ENCODE results near the gene FGFBP3. TPM values are rescaled to one million over a fixed set of nuclear protein-coding genes. Genes with fewer than 3 reads are reported as not detected.

The FGFBP3 gene
- total RNA-seq, 6 donors from 2014 or later = 1.0 to 1.6 (median 1.3) TPM

- Histone ChIP-seq H3K4me3 (no peak overlapping the region), H3K4me1 (no peaks in the 10 kb centered on the region), H3K36me3 (peaks cover 5 to 51% (median 10%) of the 10 kb centered on the region in 4 donors), H3K9me3 (no peaks in the 10 kb centered on the region), H3K27me3 (no peaks in the 10 kb centered on the region), H3K27ac (no peak overlapping the region)
- ATAC-seq (ENCODE audit: low FRiP score in 2 of 2) = no peak
- 80 to 85% methylated on average over 5 of the region's 5 CpGs for WGBS, 2 donors
- TF ChIP-seq CTCF (IDR thresholded peaks at IDR 0.05) = no peak
- TF ChIP-seq POLR2AphosphoS5 (IDR thresholded peaks at IDR 0.05) = no peak
- no peak for TF ChIP-seq EP300 (IDR thresholded peaks at IDR 0.05)
- DNase-seq = no peak
Observed at GRCh38 chr10:91944880-91945630, 35.8 kb upstream of the FGFBP3 start.

- Histone ChIP-seq H3K4me1 (no peaks in the 10 kb centered on the region), H3K9me3 (no peaks in the 10 kb centered on the region), H3K36me3 (peaks cover 7 to 60% (median 18%) of the 10 kb centered on the region in 4 donors), H3K27me3 (no peaks in the 10 kb centered on the region), H3K27ac (no peak overlapping the region), H3K4me3 (no peak overlapping the region)
- ATAC-seq (ENCODE audit: low FRiP score in 2 of 2) = no peak
- WGBS, 2 donors = 71 to 93% methylated on average over 1 of the region's 1 CpG
- TF ChIP-seq POLR2AphosphoS5 (IDR thresholded peaks at IDR 0.05) (no peak), POLR2A (IDR thresholded peaks at IDR 0.05) (no peak), CTCF (IDR thresholded peaks at IDR 0.05) (no peak), EP300 (IDR thresholded peaks at IDR 0.05) (no peak)
- no peak for DNase-seq
Observed at GRCh38 chr10:91941426-91941825, 32.1 kb upstream of the FGFBP3 start.

GRCh38 chr10:91939653-91940052 lies 30.4 kb upstream of the FGFBP3 start:
- Histone ChIP-seq H3K4me1 (no peaks in the 10 kb centered on the region), H3K27ac (no peak overlapping the region), H3K27me3 (no peaks in the 10 kb centered on the region), H3K36me3 (peaks cover 9 to 58% (median 23%) of the 10 kb centered on the region in 4 donors), H3K4me3 (no peak overlapping the region), H3K9me3 (no peaks in the 10 kb centered on the region)
- DNase-seq (no peak), ATAC-seq (ENCODE audit: low FRiP score in 2 of 2) (no peak)
- TF ChIP-seq POLR2A (IDR thresholded peaks at IDR 0.05) (no peak), EP300 (IDR thresholded peaks at IDR 0.05) (no peak), POLR2AphosphoS5 (IDR thresholded peaks at IDR 0.05) (no peak), CTCF (IDR thresholded peaks at IDR 0.05) (no peak)
- 87 to 90% methylated on average over 4 of the region's 4 CpGs for WGBS, 2 donors

- 88 to 96% methylated on average over 2 of the region's 2 CpGs for WGBS, 2 donors
- TF ChIP-seq CTCF (IDR thresholded peaks at IDR 0.05) = no peak
- TF ChIP-seq POLR2A (IDR thresholded peaks at IDR 0.05) = no peak
- TF ChIP-seq EP300 (IDR thresholded peaks at IDR 0.05) = no peak
- no peak for TF ChIP-seq POLR2AphosphoS5 (IDR thresholded peaks at IDR 0.05)
- Histone ChIP-seq H3K4me3 (no peak overlapping the region), H3K36me3 (peaks cover 7 to 38% (median 15%) of the 10 kb centered on the region in 4 donors), H3K27me3 (no peaks in the 10 kb centered on the region), H3K9me3 (no peaks in the 10 kb centered on the region), H3K4me1 (peaks cover 4 to 27% (median 16%) of the 10 kb centered on the region in 4 donors), H3K27ac (no peak overlapping the region)
- ATAC-seq (ENCODE audit: low FRiP score in 2 of 2) (no peak), DNase-seq (no peak)
Observed at GRCh38 chr10:91935886-91936285, 26.6 kb upstream of the FGFBP3 start.

GRCh38 chr10:91932737-91933136 lies 23.5 kb upstream of the FGFBP3 start:
- H3K9me3 ChIP-seq = no peaks in the 10 kb centered on the region
- peaks cover 7 to 31% (median 15%) of the 10 kb centered on the region in 4 donors for H3K36me3 ChIP-seq
- no peak overlapping the region for H3K27ac ChIP-seq
- no peak for DNase-seq
- TF ChIP-seq EP300 (IDR thresholded peaks at IDR 0.05) (no peak), CTCF (IDR thresholded peaks at IDR 0.05) (no peak), POLR2AphosphoS5 (IDR thresholded peaks at IDR 0.05) (no peak), POLR2A (IDR thresholded peaks at IDR 0.05) (no peak)
- no peaks in the 10 kb centered on the region for H3K27me3 ChIP-seq
- H3K4me1 ChIP-seq = peaks cover 14 to 40% (median 24%) of the 10 kb centered on the region in 4 donors
- no peak overlapping the region for H3K4me3 ChIP-seq
- WGBS, 2 donors = 75 to 83% methylated on average over 1 of the region's 1 CpG
- ATAC-seq (ENCODE audit: low FRiP score in 2 of 2) = no peak
